LHCN-M2 (cell line): ENCODE measurements around the gene FARP1. TPM values are rescaled to one million over a fixed set of nuclear protein-coding genes. Genes with fewer than 3 reads are reported as not detected.
"Not testable (repeated sequence)": the region's sequence is repeated elsewhere in the genome, so short reads cannot be mapped to it uniquely, and the experiment has no call there.

ENCODE experiments used
- DNase-seq: peaks from one replicate; pipeline ENCODE4 v3.0.0-alpha.2; 2012; ENCODE audit warnings: low read depth
- total RNA-seq: library from RNA; depleted of rRNA; stranded (reverse); fragments of >200 nt; gene quantifications from 2 replicates; pipeline ENCODE4 v1.2.3, GENCODE V29; 2014

The FARP1 gene
- total RNA-seq, 1 experiment from 2014 or later, result 15.8 TPM

GRCh38 chr13:98352226-98352625 is 209.3 kb downstream of the FARP1 start:
- DNase-seq, result no peak

DNA sequence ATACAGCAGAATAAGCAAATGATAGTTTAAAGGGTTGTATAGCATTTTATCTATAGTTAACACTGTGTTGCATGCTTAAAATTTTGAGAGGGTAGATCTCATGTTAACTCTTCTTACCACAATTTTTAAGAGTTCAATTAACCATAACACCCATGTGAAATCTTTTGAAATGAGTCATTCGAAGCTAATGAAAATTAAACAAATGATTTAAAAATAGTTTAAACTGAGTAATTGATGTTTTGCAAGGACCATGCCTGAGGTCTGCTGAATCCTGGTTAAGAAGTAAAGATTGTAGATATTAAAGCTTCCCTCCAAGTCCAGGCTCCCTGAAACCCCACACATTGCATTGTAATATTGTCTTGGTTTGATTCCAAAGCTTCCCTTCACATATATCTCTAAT is 210.9 kb downstream of the FARP1 start:
- DNase-seq, result no peak

- no peak for DNase-seq
Observed at GRCh38 chr13:98358937-98359336, 216.0 kb downstream of the FARP1 start.

DNA sequence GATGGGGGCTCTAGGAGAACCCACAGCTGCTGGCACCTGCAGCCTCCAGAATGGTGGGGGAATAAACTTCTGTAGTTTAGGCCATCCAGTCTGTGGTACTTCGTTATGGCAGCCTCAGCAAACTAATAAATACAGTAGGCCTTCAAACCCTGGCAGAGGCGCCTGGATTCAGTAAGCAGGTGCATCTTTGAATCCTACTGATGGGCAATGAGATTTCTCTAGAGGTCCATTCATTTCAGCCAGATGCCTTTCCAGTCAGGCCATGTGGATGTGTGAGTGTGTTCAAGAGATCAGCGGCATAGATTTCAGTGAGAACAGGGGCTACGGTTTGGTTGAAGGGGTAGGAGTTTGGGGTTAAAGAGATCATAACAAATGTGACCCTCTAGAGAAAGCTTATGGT is 217.7 kb downstream of the FARP1 start:
- DNase-seq, result no peak

- no peak for DNase-seq
Observed at GRCh38 chr13:98363326-98363725, 220.4 kb downstream of the FARP1 start.

GRCh38 chr13:98364179-98364578 is 221.3 kb downstream of the FARP1 start:
- no peak for DNase-seq

DNA sequence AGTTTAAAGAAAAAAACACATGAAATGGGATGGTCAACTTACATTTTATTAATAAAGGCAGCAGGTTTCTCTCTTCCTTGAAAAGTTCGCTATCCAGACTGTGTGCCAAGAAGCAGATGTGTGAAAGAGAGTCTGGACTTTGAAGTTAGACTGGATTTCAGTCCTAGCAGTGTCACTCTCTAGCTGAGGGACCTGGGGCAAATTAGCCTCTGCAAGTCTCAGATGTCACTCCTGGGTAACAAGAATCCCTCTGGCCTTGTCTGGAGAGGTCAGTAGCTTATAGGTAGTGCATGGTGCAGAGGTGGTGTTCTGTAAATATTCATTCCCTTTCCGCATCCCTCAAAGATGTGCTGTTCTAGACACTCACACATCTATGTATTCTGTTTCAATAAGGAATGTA is 221.8 kb downstream of the FARP1 start:
- DNase-seq, result no peak

- DNase-seq, result no peak
Observed at GRCh38 chr13:98365302-98365701, 222.4 kb downstream of the FARP1 start.

DNA sequence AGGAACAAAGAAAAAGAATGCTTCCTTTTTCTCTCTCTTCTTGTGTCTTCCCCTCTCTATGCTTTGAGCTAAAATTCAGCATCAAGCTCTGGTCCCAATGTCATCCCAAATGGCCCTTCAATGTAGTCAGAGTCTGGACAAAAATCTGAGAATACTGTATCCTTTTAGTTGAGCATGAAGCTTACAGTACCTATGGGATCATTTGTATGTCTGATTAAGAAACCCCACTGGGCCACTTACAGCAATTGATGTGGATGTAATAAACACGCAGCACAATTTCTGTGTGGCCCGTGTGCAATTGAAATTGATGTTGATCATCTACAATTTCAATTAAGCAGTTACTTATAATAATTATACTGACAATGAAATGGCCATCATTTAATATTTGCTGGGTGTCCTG is 223.1 kb downstream of the FARP1 start:
- no peak for DNase-seq

DNA sequence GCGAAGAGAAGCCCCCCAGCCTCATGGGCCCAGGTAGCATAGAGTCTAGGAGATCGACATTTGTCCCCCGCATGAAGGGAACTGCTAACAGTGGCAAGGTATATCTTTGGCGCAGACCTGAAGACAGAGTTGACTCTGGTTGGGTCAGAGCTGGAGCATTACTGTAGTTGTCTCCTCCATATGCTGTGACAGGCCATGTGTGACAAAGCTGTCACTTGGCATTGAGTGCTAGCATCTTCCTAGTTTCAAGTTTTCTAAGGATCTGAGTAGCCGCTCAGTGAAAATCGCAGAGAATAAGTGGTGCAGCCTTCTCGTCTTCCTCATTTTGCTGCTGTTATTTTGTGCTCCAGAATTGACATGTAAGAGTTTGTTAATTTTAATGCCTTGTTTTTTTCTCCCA is 223.5 kb downstream of the FARP1 start:
- no peak for DNase-seq

GRCh38 chr13:98366959-98367358 is 224.1 kb downstream of the FARP1 start:
- DNase-seq, result no peak

DNA sequence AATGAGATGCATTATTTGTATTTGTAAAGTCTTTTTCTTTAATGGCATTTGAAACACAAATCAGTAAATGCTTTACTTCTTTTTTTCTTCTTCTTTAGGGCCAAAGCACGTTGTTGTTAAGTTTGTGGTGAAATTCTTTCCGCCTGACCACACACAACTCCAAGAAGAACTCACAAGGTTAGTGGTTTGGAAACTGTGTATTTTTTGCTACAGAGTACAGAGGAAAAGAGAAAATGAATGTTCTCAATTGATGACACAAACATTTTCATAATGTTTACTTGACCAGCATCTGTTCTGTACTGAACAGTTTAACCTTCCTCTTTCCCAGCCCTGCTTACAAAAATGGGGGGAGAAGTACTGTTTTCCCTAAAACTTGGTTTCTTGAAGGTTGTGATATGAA is 225.1 kb downstream of the FARP1 start:
- peak; percentile 25 for DNase-seq

- not testable (repeated sequence) for DNase-seq
Observed at GRCh38 chr13:98369520-98369919, 226.6 kb downstream of the FARP1 start.

DNA sequence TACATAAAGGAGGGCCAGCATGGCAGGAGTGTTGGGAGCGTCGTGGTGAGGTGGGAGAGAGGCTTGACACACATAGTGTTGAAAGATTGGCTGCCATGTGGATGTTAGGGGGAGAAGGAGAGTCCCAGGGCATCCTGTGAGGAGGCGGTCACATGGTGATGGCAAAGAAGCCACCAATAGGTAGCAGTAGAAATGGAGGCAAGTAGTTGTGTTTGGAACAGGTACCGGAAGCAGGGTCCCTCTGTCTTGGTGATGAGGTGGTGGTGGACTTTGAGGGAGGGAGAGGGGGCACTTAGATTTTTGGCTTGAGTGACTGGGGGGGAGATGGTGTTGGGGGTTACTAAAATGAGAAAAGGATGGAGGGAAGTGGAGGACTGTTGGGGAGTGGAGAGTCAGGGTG is 227.4 kb downstream of the FARP1 start:
- no peak for DNase-seq

DNA sequence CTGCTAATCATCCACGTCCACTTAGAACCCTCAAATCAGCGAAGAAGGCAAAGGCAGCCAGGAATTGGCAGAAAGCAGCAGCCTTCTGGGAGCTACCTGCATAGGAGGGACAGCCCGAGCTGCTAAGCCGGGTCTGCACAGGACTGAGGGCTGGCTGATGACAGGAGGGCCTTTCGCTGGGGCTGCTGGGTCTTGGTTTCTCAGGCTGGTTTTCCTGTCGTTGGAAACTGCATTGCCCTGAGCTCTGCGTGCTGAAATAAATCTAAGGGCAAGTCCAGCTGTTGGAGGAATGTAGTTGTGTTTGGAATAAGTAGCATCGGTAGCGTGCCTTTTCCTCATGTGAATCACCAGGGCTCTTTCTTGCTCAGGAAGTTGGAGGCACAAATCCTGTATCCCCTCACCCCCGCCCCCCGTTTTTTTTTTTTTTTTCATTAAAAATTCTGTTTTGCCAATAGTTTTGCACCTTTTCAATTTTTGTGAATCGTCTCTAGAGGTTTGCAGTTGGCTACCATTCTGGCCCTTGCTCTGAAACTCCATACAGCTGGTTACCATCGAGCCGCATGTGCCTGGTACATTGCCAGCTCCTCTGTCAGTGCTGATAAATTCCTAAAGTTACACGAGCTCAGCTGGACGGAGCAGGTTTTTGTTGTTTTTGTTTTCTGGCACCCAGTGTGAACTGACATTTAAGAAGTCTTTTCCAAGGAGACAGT is 228.1 kb downstream of the FARP1 start:
- peak; percentile 90 for DNase-seq

GRCh38 chr13:98371516-98372023 is 228.7 kb downstream of the FARP1 start:
- no peak for DNase-seq

DNA sequence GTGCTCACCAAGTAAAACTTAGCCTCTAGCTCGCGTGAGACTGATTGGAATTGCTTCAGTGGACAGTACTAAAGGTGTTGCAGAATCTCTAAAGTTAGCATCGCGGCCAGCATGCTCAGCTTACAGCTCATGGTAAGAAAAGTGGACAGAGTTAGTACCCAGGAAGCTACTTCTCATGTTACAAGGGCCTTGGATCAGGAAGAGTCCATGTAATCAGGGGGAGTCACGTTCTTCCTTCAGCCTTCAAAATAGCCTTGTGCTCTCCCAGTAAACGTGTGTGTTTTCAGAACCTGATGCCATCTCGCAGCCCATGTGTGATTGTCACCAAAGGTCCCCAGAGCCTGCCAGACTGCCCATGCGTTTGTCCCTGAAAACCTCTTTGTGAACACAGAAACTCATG is 230.0 kb downstream of the FARP1 start:
- DNase-seq, result peak; percentile 19

- DNase-seq, result no peak
Observed at GRCh38 chr13:98374750-98375149, 231.9 kb downstream of the FARP1 start.

- DNase-seq, result no peak
Observed at GRCh38 chr13:98377635-98378378, 234.9 kb downstream of the FARP1 start.

DNA sequence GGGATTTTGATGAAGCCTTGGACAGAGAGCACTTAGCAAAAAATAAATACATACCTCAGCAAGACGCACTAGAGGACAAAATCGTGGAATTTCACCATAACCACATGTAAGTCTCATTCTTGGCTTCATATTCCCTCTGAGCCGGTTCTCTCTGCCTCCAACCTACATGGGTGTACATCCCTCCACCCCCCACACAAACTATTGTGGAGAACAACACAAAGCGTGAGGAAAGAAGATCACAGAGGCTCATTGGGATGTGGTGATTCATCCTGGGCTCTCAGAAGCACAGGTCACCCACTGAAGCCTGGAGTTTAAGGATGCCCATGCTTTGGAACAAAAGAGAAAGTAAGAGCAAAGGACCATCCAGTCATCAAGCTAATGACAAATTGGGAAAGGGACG is 241.8 kb downstream of the FARP1 start:
- DNase-seq, result peak; percentile 32

- no peak for DNase-seq
Observed at GRCh38 chr13:98385606-98386005, 242.7 kb downstream of the FARP1 start.

- no peak for DNase-seq
Observed at GRCh38 chr13:98386637-98387036, 243.7 kb downstream of the FARP1 start.

DNA sequence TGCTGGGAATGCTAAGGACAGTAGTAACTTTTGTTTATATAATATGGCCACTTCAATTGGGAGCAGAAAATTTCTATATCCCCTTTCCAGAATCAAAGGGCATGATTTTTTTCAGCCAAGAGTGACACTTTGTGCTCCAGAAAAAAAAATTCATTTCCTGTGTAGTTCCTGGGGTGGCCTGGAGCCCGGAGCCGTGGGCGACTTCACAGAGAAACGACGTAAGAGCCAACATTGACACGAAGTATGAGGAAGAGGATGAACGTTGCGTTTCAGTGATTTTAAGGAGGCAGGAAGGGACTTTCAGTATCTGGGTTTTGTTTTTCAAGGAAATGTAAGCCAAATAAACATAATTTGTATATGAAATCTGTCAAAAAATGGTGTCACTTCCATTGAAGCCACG is 246.4 kb downstream of the FARP1 start:
- DNase-seq, result no peak
